GM18873 (cell line): ENCODE measurements around the gene MTTP.

Experiments
- ATAC-seq: cut with Tn5 transposase; IDR thresholded peaks from one replicate; pipeline ENCODE4 v1.9.1; 2021; ENCODE audit warnings: mild to moderate bottlenecking, moderate library complexity, moderate number of reproducible peaks; ENCODE audit not compliant: unreplicated experiment, low FRiP score

The MTTP gene

DNA sequence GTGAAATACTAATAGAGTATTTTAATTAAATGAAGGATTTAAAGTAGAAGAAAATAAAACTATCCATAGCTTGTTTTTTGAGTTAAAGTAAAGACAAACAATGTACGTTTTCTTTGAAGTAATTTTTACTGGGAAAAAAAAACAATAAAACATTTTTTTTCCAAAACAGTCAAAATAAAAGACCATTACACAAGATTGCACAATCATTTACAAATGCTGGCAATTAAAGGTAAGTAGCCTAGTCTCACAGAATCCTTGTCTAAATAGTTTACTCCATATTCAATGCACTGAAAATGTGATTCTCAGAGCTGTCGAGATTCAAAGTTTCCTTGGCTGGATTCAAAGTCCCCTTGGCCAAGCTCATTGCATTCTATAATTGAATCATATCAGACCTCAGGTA, 61.8 kb downstream of the MTTP start:
- ATAC-seq = no peak

DNA sequence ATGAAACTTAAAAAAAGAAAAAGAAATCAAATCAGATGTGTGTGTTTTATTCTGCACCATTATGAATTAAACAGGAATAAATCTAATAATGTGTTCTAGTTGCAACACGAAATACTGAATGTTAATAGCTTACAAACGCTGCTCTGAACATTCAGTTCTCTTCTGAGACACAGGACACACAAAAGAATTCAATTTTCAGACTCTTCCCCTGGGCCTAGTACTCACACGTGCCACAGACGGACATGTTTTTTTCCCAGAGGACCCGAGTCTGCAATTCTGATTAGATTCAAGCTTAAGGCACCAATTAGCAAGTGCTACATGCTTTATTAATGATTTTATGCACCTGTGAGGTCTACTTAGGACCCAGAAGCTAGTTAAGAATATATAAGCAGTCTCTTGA, 62.5 kb downstream of the MTTP start:
- ATAC-seq = no peak

DNA sequence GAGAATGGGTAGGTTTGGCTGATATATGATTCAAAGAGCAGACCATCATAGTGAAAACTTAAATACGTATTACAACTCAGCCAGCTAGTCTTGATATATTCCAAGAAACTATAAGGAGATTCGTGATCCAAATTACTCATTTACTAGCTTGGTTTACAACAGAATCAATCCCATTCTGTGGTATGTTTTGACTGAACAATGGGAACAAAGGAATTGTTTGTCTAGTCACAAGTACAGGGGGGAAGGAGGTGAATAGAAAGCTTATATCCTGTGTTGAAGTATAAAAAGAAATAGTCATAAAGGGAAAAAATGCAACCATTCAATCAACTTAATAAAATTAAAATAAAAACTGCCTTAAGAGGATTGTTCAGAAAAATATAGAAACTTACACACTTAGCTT, 66.1 kb downstream of the MTTP start:
- no peak for ATAC-seq

DNA sequence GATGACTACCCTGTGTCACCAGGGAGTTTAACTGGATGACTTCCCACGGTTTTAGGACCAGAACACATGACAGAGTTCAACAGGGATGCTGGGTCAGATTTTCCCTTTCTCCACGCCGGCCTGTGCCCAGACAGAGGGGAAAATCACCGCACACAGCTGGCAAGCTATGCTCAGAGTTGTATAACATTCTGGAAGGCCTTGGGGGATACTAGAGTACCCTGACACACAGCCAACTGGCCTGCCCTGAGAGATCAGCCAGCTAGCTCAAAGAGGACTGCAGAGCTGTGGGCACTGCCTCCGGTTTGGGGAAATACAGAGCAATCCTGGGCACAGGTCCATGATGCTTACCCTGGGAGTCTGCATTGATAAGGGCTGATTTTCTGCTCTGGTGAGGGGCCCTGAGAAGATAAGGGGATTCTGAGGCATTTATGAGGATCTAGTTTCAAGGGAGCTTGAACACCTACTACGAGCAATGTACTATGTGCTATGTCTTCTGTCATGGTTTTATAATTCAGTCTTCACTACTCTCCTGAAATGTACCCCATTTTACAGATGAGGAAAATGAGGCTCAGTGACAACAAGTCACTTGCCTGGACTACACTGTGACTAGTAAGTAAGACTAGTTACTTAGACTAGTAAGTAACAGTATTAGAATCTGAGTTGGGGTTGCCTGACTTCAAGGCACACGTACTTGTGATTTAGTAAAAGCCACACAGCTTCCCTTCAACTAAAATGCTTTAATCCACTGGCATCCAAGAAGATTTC, 68.3 kb downstream of the MTTP start:
- ATAC-seq = no peak

DNA sequence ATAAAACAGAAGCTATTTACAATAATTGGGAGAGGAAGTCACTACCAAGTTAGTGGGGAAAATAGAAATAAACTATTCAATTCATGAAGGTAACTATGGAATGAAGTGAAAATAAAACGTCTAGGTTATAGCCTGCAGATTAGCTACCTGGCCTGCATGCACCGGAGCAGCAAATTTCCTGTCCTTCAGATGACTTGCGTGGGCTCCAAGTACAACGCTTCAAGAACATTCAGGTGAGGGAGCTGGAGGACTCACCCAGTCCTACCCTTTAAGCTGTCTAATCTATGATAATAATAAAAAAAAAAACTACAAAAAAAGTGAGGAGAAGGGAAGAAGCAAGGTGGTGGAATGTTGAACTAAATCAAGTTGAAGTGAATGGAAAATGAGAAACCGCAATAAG, 69.8 kb downstream of the MTTP start:
- no peak for ATAC-seq

DNA sequence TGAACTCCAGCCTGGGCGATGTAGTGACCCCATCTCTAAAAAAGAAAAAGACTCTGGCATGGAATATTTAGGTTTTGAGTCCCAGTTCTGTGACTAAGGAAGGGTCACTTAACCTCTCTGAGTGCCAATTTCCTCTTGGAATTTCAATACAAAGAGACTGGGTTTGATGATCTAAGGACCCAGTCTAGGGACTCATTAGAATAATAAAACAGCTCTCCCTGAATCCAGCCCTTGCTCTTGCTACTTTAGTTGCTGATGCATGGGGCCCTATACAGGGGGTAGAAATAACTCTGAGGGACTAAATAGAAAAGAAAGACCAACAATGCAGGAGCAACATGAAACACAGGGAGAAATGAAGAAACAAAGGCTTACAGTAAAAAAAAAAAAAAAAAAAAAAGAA, 70.4 kb downstream of the MTTP start:
- ATAC-seq = no peak

DNA sequence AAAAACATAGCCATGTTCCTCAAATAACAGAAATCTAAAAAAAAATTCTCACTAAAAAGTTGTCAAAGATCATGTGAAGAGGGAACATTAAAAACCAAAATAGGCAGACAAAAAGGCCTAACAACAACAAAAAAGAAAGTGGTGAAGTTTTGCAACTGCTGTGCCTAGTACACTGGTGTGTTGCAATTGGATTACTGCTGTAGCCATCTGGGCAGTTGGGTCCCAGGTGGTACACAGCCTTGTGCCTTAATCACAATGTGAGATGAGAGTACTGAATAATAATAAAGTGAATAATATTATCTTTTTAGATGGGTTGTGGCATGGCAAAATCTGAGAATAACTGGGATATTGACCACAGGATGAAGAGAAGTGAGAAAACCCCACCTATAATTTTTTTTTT, 71.0 kb downstream of the MTTP start:
- no peak for ATAC-seq

DNA sequence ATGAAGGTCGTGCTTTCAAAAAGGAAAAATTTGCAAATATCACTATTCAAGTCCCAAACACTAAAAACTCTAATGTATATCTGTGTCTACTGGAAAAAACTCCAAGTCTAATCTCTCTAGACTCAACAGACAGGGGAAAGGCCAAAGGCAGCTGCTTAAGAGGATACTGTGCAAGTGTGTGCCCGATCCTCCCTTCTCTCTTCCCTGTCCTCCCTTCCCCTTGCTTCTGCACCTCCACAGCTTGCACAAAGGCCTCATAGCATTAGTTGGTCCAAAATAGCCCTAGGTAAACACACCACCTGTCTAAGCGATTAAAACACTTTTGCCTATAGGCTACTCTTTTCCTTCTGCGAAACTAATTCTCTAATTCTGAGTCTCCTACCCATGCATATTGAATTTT, 72.4 kb downstream of the MTTP start:
- ATAC-seq = no peak

DNA sequence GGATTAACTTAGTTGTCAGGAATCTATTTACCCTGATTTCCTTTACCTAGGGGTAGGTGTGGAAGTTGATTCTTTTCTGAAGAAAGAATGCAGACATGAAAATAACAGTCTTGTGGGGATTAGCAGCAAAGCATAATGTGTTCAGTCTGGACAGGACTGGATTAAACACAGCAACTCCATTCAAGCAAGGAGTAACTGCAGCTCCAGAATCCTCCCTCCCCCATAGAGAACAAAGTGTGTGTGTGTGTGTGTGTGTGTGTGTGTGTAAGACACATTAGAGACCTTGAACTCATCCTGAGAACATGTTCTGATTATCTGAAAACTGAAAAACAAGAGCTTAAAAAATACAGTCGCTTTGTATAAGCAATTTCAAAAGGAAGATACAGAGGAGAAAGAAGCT, 73.7 kb downstream of the MTTP start:
- no peak for ATAC-seq

DNA sequence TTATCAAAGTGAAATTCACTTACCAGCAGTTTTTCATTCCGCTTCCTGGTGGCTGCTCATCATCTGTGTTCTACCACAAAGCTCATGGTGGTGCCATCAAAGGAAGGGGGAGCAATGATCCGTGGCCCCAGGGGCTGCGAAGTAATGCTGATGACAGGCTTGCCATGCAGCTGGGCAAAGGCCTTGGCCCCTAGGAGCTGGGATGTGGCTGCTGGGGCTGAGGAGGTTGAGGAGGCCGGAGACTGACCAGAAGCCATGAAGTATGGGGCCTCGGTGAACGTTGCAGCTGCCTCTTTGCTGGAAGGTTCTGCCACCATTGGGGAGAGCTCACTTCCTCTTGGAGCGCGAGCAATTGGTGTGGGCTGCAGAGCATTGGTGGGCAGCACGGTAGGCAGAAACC, 74.6 kb downstream of the MTTP start:
- no peak for ATAC-seq

DNA sequence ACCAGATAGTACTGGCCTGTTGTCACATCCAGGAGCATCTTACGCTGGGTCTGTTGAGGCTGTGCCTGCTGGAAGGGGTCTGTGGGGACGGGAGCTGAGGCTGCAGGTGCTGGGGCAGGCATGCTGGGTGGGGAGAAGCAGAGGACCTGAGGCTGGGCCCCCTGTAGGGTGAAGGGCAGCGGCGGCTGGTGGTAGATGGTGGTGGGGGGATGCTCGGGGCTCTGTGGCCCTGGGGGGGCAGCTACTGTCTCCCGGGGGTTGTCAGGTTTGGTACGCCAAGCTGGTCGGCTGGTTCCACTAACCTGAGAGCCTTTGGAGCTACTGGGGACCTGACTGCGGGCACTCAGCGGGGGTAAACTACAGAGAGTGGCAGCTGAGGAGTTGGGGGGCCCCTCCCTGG, 75.2 kb downstream of the MTTP start:
- ATAC-seq = no peak

DNA sequence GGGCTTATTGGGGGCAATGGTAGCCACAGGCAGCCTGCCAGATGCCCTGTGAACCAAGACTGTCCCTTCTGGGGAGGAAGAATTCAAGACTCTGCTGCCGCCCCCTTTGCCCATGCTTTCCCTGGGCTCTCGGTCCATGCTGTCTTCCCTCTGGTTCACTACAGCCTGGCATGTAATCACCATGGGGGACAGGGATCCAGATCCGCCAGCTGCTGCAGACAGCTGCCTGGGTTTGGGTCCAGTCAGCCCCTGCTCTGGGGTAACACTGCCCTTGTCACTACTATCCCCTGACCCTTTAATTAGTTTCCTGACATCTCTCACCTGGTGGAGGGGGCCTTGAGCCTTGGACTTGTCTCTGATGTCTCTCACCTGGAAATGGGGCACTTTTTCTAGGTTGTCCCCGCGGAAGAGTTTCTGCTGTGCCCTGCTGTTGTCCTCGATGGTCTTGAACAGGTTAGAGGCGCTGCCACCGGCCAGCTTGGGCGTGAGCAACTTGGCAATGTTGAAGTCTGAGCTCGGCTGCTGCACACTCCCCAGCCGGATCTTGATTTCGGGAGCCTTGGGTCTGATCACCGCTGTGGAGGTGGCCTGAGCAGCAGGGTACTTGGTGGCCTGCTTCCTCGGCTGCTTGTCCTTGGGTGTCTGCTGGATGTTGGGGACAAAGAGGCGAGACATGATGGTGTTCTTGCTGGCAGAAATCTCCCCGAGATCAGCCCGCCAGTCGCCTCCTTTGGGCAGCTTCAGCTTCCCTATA, 76.6 kb downstream of the MTTP start:
- no peak for ATAC-seq

DNA sequence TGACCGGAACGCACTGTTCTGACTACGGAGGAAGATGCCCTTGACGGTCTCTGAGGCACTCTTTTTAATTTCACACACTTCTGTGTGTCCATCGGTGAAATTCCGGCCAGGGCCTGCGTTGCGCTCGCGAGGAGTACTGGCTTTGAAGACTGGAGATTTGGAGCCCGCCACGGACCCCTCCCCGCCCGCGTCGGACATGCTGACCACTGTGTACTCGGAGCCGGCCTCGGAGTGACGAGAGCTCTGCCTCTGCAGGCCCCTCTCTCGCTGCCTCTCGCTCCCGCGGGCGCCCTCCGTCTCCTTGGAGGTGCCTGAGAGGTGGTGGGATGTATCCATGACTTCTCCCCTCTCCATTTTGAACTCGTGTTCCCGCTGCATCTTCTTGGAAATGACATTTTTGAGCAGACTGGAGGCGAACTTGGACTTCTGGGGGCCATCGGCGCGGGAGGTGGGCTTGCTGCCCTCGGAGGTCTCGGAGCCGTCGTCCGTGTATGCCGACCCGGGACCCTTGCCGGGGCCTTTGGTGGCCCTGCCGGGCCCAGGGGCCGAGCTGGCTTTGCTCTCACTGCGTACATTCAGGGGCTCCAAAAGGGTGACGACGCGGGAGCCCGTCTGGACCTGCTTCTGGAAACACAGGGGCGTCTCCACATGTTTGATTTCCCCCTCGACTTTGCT, 77.3 kb downstream of the MTTP start:
- ATAC-seq = no peak

DNA sequence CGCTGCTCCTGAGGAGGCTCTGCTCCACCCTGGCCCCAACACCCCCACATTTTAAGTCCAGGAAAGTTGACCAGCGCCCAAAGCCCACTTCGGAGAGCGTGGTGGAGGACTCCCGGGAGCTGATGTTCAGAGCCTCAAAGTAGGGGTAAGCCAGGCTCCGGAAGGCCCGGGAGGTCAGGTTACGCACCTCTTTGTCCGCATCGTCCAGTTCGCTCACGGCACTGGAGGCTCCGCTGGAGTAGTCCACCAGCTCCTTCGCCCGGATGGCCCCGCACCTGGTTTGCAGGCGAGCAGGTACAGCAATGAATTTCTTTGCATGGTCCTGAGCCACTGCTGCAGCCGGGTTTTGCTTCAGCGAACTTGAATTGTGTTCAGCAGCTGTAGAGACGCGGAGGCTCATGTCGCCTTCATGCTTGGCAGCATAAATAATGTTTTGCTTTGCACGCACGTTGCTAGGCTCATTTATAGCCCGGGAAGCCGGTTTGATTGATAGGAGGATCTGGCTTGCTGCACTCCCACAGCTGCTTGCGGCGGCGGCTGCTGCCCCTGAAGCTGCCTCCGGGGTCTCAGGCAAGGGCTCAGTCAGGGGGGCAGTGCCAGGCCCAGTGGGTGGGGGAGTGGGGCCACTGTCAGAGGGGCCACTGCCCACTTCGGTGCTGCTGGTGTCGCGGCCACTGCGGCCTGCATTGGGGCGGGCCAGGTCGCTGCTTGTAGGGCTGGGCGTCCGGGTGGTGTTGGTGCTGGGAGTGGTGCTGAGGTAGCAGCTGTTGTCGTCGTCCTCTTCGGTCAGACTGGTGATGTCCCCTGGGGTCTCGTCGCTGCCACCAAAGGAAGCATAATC, 78.2 kb downstream of the MTTP start:
- no peak for ATAC-seq

DNA sequence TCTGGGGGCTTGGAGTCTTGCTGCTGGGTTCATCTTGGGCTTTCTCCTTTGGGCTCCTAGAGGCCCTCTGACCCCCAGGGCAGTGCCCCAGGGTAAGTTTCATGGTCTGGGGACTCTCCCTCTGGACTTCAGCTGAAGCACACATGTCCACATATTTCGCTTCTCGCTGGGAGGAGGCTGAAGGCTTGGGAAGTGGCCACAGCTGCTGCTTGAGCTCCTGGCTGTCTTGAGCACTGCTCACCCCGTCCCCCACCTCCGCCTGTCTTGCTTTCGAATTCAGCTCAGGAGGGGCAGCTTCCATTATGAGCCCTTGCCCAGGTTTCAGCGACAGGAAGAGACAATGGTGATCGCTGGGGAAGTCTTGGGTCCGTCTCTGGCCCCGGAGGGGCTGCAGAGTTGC, 79.3 kb downstream of the MTTP start:
- no peak for ATAC-seq

DNA sequence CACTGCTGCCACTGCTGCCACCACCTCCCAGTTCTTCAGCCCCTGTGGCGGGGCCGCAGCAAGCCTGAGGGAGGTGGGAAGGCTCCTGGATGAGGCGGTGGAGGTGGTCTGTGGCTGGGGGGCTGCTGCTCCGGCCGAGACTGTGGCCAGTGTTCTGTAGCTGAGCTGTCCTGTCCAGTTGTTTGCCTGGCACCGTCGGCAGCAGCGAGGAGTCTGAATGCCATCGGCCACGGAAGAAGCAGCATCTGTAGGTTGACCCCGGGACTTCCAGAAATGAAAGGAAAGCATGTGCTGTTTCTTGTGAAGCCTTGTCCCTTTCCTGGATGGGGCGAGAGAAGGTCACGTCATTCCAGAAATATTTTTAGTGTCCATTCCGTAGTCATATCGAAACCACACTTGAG, 79.7 kb downstream of the MTTP start:
- ATAC-seq = no peak

DNA sequence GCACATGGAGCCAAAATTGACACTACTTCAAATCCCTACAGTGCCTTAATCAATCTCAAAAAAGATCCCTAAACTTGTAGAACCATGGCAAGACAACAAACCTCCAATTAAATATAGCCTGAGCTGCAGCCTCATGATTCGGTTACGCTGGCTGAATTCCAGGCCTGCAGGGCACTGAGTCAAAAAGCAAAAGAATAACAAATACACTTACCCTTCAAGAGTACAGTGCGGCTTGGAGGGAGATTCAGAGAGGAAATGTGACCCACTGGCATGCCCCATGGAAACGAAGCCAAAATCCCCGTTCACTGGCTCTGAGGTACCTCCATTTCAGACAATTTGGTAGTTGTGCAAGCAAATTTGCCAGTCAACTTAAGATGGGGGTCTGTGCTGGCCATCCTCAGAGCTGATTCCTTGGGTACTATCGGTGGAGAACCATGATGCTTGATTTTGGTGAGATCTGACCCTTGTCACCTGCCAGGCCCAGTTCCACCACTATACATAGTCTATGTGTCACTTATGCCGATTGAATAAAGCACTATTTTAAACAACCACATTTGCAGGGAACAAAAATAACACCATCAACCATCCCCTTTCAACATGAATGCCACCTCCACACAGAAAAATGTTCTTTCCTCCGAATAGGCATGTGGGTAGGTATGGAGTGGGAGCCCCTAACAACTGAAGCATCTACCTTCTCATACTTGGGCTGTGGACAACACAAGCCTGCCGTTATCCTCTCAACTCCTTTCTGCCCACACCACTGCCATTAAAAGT, 80.9 kb downstream of the MTTP start:
- ATAC-seq = no peak

DNA sequence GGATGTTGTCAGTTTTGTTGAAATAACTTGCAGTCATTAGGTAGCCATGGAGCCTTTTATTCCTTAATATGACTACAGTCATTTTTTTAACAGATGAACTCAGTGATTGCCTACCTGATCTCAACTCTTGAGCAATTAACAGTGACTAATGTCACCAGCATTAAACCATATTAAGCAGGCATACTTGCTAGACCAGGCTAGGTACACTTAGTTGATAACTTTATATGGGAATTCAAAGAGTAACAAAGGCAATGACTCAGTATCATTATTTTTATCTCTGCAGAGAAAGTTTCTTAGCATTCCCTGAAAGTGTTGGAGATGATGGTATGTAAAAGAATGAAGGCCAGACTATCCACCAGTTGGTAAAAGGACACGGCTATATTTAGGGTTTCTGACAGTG, 83.2 kb downstream of the MTTP start, which contains the start of gene C4orf54:
Gene C4orf54 (minus strand): TSS at position 31 of the 400 bp plus-strand sequence. CDS start 3,180 bp downstream, outside the sequence.
- ATAC-seq = no peak

DNA sequence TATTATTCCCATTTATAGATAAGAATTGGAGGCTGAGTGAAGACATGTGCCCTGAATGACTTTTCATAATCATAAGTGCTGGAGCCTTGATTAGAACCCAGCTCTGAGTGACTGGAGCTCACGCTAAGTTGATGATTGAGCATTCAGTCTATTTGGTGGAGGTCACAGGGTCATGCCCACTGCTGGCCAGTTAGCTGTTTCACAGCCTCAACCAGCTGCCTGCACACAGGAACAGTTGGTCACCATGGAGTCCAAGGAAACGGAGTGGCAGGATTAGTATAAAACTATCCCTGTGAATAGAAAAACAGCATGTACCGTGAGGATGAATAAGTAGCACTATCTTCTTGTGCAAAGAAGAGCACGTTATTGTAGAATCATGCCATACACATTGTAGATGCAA, 84.0 kb downstream of the MTTP start:
- ATAC-seq = no peak

DNA sequence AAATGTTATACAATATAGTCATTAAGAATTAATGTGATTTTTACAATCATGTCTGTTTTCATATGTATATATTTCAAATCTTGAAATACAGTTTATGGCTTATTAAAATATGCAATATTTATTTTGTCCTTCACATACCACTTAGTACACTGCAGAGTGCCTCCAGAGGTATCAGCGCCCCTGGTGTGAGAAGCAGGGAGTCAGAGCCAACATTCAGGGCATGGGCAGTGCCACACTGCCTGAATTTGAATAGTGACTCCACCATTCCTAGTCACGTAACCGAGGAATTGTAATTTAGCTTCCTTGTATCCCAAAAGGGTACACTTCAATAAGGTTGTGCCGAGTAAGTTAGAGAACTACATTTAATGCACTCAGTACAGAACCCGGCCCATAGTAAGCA, 87.3 kb downstream of the MTTP start:
- no peak for ATAC-seq
